CD4-positive, CD25-positive, alpha-beta regulatory T cell (primary cell): Measurements from ENCODE around the gene APOC4. TPM values are rescaled to one million over a fixed set of nuclear protein-coding genes. Genes with fewer than 3 reads are reported as not detected.
A peak's percentile ranks its signal among the peaks of the same experiment; 100 is the strongest.
"Not testable (repeated sequence)": the region's sequence is repeated elsewhere in the genome, so short reads cannot be mapped to it uniquely, and the experiment has no call there.

Experiments
- ATAC-seq, 2 donors: fragments of 150-1000 bp; cut with Tn5 transposase; one replicate each; pipeline ENCODE4 v1.10.0; 2021; ENCODE audit warnings: low read depth in 2 of 2, moderate number of reproducible peaks in 2 of 2, moderate library complexity in 1 of 2
- DNase-seq, 3 donors: peaks; one replicate each; pipeline versions ENCODE4 v3.0.0 to v3.0.0-alpha.2; 2012 to 2022; ENCODE audit warnings: mixed read lengths in 1 of 3
- H3K27ac ChIP-seq: one replicate; pipeline ENCODE4 v1.7.0; 2013; ENCODE audit warnings: mild to moderate bottlenecking, low read length; ENCODE audit not compliant: insufficient read depth, poor library complexity, severe bottlenecking
- H3K27me3 ChIP-seq: one replicate; pipeline ENCODE4 v1.7.0; 2013; ENCODE audit warnings: low read length; ENCODE audit not compliant: control insufficient read depth, insufficient read depth
- H3K36me3 ChIP-seq: one replicate; pipeline ENCODE4 v1.7.0; 2013; ENCODE audit warnings: mild to moderate bottlenecking, low read length, moderate library complexity; ENCODE audit not compliant: control insufficient read depth, insufficient read depth
- H3K4me1 ChIP-seq: 2 replicates; pipeline ENCODE4 v1.7.0; 2013; ENCODE audit warnings: mild to moderate bottlenecking, low read length; ENCODE audit not compliant: insufficient read depth, control insufficient read depth, poor library complexity, severe bottlenecking
- H3K4me3 ChIP-seq: one replicate; pipeline ENCODE4 v1.7.0; 2013; ENCODE audit warnings: low read depth, mild to moderate bottlenecking, low read length, moderate library complexity
- H3K9me3 ChIP-seq, 2 experiments: 1 replicate in 1 of 2; 2 replicates in 1 of 2; pipeline ENCODE4 v1.7.0; 2013; ENCODE audit warnings: low read length in 2 of 2, mild to moderate bottlenecking in 1 of 2, moderate library complexity in 1 of 2; ENCODE audit not compliant: control insufficient read depth in 2 of 2
- H3K27ac Mint-ChIP-seq, 3 donors: one replicate each; pipeline ENCODE4 v1.8.0; 2020 to 2022; ENCODE audit warnings: mild to moderate bottlenecking in 3 of 3, mixed read lengths in 3 of 3, moderate library complexity in 2 of 3
- H3K27me3 Mint-ChIP-seq: one replicate; pipeline ENCODE4 v1.8.0; 2022; ENCODE audit warnings: mild to moderate bottlenecking, mixed read lengths
- H3K36me3 Mint-ChIP-seq: one replicate; pipeline ENCODE4 v1.8.0; 2020; ENCODE audit warnings: mixed read lengths
- H3K4me1 Mint-ChIP-seq, 4 donors: one replicate each; pipeline ENCODE4 v1.8.0; 2020 to 2022; ENCODE audit warnings: mixed read lengths in 4 of 4, mild to moderate bottlenecking in 1 of 4
- H3K4me3 Mint-ChIP-seq, 4 donors: one replicate each; pipeline ENCODE4 v1.8.0; 2020 to 2022; ENCODE audit warnings: mild to moderate bottlenecking in 4 of 4, mixed read lengths in 4 of 4, moderate library complexity in 3 of 4
- H3K9me3 Mint-ChIP-seq, 7 donors: one replicate each; pipeline ENCODE4 v1.8.0; 2020 to 2022; ENCODE audit warnings: mixed read lengths in 7 of 7, mild to moderate bottlenecking in 3 of 7, moderate library complexity in 2 of 7
- polyA plus RNA-seq, 4 donors: library from polyadenylated mRNA; unstranded; fragments of 300-500 nt; fragmentation: Illumina TruSeq; gene quantifications; one replicate each; pipeline ENCODE4 v1.2.3, GENCODE V29; 2021
- total RNA-seq: library from RNA; stranded (reverse); gene quantifications from one replicate; pipeline ENCODE4 v1.2.3, GENCODE V29; 2022

Gene APOC4
- total and polyA plus RNA-seq, 5 donors from 2014 or later = not detected

DNA sequence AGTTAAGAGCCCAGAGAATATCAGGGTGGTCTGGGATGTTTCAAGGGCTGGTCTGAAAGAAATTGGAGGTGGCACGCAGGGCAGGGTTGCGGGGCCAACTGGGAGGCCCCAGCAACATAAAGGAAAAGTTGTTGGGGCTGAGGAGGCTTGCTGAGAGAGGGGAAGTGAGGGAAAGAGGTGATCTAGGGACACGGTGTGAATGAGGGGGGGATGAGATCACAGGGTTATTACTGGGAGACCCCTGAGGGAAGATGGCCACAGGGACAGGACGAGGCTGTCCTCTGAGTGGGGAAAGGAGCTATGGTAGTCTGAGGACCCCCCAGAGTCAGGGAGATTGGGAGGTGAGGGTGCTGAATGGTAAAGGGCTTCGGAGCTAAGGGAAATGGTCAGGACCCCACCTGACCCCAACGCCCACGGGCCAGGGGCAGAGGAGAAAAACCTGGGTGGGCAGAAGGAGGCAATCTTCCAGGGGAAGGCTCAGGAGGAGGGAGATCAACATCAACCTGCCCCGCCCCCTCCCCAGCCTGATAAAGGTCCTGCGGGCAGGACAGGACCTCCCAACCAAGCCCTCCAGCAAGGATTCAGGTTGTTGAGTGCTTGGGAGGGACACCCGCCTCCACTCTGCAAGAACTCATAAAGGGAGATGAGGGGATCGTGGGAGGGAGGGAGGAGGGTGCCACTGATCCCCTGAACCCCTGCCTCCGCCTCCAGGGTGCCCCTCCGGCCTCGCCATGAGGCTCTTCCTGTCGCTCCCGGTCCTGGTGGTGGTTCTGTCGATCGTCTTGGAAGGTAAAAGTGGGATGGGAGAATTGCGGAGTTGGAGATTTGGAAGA, 15.6 kb upstream of the APOC4 start:
- H3K36me3 Mint-ChIP-seq = not testable (repeated sequence)

DNA sequence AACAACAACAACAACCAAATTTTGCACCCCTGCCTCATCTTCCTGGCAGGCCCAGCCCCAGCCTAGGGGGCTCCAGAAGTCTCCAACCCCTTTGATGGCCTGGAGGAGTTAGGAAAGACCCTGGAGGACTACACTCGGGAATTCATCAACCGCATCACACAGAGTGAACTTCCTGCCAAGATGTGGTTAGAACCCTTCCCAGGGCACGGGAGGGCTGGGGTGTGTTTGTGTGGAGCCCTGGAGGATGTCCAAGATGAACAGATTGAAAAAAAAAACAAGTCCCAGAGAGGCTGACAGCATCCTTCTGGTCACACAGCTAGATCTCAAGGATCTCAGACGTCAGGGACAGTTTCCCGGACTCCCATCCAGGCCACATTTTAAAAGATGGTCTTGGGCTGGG, 14.3 kb upstream of the APOC4 start:
- Histone ChIP-seq H3K4me3 (no peak overlapping the region), H3K9me3 (no peaks in the 10 kb centered on the region), H3K36me3 (no peaks in the 10 kb centered on the region), H3K27me3 (peaks cover 1% of the 10 kb centered on the region), H3K27ac (no peak overlapping the region), H3K4me1 (peaks cover 3% of the 10 kb centered on the region)
- Mint-ChIP-seq H3K36me3 (no peaks in the 10 kb centered on the region), H3K4me3 (no peak overlapping the region), H3K27me3 (peaks cover 34% of the 10 kb centered on the region), H3K4me1 (peaks cover 0 to 9% (median 4%) of the 10 kb centered on the region in 4 donors), H3K27ac (no peak overlapping the region), H3K9me3 (peaks cover 0 to 1% (median 0%) of the 10 kb centered on the region in 7 donors)
- ATAC-seq (no peak), DNase-seq (no peak)

More for the DNA sequence above, 15.6 kb upstream of the APOC4 start:
- H3K9me3 Mint-ChIP-seq, DNase-seq, H3K36me3 ChIP-seq, H3K27ac Mint-ChIP-seq, H3K4me3 ChIP-seq, H3K27ac ChIP-seq, ATAC-seq, H3K27me3 ChIP-seq, H3K4me1 Mint-ChIP-seq, H3K9me3 ChIP-seq, H3K4me1 ChIP-seq: not testable (repeated sequence)
- H3K27me3 Mint-ChIP-seq = peaks cover 34% of the 10 kb centered on the region
- peak overlapping the region in 2 of 4 donors; percentile 22 to 45 for H3K4me3 Mint-ChIP-seq

DNA sequence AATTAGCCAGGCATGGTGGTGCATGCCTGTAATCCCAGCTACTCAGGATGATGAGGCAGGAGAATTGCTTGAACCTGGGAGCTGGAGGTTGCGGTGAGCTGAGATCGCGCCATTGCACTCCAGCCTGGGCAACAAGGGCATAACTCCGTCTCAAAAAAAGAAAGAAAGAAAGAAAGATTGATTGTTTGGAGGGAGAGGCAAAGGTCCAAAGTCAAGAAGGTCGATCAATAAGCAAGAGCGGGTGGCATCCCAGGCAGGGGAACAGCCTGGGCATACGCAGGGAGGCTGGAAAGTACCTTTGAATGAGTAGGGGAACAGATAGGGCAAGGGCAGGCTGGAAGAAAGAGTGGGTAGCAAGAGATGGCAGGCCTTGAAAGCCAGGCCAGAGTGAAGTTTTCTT, 11.9 kb upstream of the APOC4 start:
- ATAC-seq (no peak), DNase-seq (no peak)
- Histone ChIP-seq H3K9me3 (no peaks in the 10 kb centered on the region), H3K27ac (no peak overlapping the region), H3K4me3 (no peak overlapping the region), H3K4me1 (peaks cover 3% of the 10 kb centered on the region), H3K36me3 (no peaks in the 10 kb centered on the region), H3K27me3 (peaks cover 1% of the 10 kb centered on the region)
- Mint-ChIP-seq H3K4me3 (no peak overlapping the region), H3K27me3 (peaks cover 28% of the 10 kb centered on the region), H3K4me1 (peaks cover 0 to 9% (median 4%) of the 10 kb centered on the region in 4 donors), H3K27ac (no peak overlapping the region), H3K9me3 (peaks cover 0 to 1% (median 0%) of the 10 kb centered on the region in 7 donors), H3K36me3 (no peaks in the 10 kb centered on the region)

DNA sequence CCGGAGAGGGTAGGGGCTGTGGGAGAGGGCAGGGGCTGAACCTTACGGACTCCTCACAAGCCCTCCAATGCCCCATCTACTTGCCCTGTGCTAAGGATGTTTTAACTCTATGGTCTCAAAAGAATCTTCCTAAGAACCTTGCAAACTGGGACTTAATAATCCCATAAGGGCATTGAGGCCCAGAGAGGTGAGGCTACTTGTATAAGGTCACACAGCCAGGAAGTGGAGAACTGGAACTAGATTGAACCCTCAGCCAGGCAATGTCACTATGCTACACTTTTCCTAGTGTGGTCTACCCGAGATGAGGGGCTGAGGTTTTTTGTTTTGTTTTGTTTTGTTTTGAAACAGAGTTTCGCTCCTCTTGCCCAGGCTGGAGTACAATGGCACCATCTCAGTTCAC, 10.5 kb upstream of the APOC4 start:
- DNase-seq = no peak
- Histone ChIP-seq H3K27ac (no peak overlapping the region), H3K9me3 (no peaks in the 10 kb centered on the region), H3K27me3 (peaks cover 1% of the 10 kb centered on the region), H3K4me3 (no peak overlapping the region), H3K36me3 (no peaks in the 10 kb centered on the region), H3K4me1 (peaks cover 3% of the 10 kb centered on the region)
- no peaks in the 10 kb centered on the region for H3K9me3 Mint-ChIP-seq
- ATAC-seq = no peak
- H3K36me3 Mint-ChIP-seq = no peaks in the 10 kb centered on the region
- no peak overlapping the region for H3K4me3 Mint-ChIP-seq
- H3K27me3 Mint-ChIP-seq = peaks cover 20% of the 10 kb centered on the region
- peaks cover 0 to 5% (median 2%) of the 10 kb centered on the region in 4 donors for H3K4me1 Mint-ChIP-seq
- H3K27ac Mint-ChIP-seq = no peak overlapping the region

DNA sequence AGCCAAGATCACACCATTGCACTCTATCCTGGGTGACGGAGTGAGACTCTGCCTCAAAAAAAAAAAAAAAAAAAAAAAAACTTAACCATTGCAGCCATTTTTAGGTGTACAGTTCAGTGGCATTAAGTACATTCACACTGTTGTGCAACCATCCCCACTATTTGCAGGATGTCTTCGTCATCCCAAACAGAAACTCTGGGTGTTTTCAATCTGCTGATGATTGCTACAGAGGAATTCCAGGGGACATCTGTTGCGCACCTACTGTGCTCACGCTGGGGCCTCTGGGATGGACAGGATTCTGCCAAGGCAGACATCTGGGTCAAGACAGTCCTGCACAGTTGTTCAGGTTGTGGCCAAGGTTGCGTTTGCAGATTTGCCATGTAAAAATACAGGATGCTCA, 2.4 kb upstream of the APOC4 start:
- Histone ChIP-seq H3K9me3 (no peaks in the 10 kb centered on the region), H3K27me3 (no peaks in the 10 kb centered on the region), H3K27ac (no peak overlapping the region), H3K36me3 (no peaks in the 10 kb centered on the region), H3K4me3 (no peak overlapping the region), H3K4me1 (no peaks in the 10 kb centered on the region)
- ATAC-seq (no peak), DNase-seq (no peak)
- H3K9me3 Mint-ChIP-seq = no peaks in the 10 kb centered on the region
- H3K4me1 Mint-ChIP-seq = no peaks in the 10 kb centered on the region
- peaks cover 7% of the 10 kb centered on the region for H3K36me3 Mint-ChIP-seq
- no peaks in the 10 kb centered on the region for H3K27me3 Mint-ChIP-seq
- no peak overlapping the region for H3K4me3 Mint-ChIP-seq
- no peak overlapping the region for H3K27ac Mint-ChIP-seq

DNA sequence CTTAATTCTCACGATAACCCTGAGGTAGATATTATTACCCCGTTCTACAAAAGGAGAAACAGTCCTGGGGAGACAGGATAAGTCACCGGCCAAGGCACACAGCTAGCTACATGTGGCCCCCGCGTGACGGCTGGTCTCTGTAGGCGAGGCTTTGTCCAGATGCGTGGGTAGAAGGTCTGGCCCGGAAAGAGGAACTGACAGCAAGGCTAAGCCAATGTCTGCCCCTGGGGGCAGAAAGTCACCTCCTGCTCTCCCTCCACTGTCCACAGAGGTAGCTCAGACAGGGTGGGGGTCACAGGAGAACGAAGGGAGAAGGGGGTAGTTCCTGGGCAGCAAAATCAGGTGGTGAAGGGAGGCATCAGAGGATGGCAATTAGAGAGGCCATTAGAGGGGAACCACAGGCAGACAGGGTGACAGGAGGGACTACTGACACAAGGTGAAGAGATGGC, 1.8 kb downstream of the APOC4 start:
- no peaks in the 10 kb centered on the region for H3K4me1 ChIP-seq
- no peak overlapping the region for H3K27ac ChIP-seq
- no peaks in the 10 kb centered on the region for H3K27me3 ChIP-seq
- Mint-ChIP-seq H3K27me3 (no peaks in the 10 kb centered on the region), H3K36me3 (peaks cover 7% of the 10 kb centered on the region), H3K4me1 (no peaks in the 10 kb centered on the region), H3K4me3 (no peak overlapping the region), H3K9me3 (no peaks in the 10 kb centered on the region), H3K27ac (no peak overlapping the region)
- no peaks in the 10 kb centered on the region for H3K36me3 ChIP-seq
- H3K4me3 ChIP-seq = no peak overlapping the region
- DNase-seq (no peak), ATAC-seq (no peak)
- no peaks in the 10 kb centered on the region for H3K9me3 ChIP-seq

DNA sequence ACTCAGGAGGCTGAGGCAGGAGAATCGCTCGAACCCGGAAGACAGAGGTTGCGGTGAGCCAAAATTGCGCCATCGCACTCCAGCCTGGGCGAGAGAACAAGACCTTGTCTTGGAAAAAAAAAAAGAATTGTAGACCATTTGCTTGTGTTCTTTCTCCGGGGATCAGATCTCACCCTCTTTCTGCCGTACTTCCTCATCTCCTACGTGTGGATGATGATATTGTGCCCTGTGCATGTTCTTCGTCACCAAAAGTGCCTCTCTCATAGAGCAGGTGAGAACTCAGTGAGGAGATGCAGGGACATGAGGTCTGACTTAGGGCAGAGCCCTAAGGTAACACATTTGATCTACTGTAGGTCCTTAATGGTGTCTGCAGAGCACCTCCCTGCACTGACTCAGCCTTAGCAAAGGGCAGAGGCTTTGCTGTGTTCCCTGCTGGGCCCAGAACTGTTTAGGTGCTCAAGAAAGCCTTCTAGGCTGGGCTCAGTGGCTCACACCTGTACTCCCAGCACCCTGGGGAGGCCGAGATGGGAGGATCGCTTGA, 5.1 kb downstream of the APOC4 start:
- Mint-ChIP-seq H3K4me1 (peaks cover 0 to 7% (median 3%) of the 10 kb centered on the region in 4 donors), H3K36me3 (peaks cover 4% of the 10 kb centered on the region), H3K27me3 (no peaks in the 10 kb centered on the region), H3K27ac (no peak overlapping the region), H3K9me3 (no peaks in the 10 kb centered on the region), H3K4me3 (peak overlapping the region in 1 of 4 donors; percentile 68)
- no peak for DNase-seq
- no peaks in the 10 kb centered on the region for H3K27me3 ChIP-seq
- H3K4me3 ChIP-seq = no peak overlapping the region
- no peaks in the 10 kb centered on the region for H3K9me3 ChIP-seq
- H3K27ac ChIP-seq = no peak overlapping the region
- peaks cover 9% of the 10 kb centered on the region for H3K36me3 ChIP-seq
- ATAC-seq = no peak
- H3K4me1 ChIP-seq = no peaks in the 10 kb centered on the region

DNA sequence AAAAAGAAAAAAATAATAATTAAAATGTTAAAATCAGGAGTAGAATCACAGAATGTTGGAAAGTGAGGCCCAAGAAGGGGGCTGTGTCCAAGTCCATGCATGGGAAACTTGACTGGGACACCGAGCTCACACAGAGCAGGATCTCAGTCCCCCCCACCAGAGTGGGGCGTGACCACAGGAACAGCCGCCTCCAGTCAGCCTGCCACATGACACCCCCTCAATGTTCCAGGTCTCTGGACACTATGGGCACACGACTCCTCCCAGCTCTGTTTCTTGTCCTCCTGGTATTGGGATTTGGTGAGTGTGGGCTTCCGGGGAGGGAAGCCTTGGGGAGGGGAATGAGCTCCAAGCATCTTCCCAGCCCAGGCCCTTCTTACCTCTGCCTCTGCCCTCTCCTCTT, 6.2 kb downstream of the APOC4 start:
- H3K4me1 Mint-ChIP-seq = peaks cover 0 to 7% (median 3%) of the 10 kb centered on the region in 4 donors
- Histone ChIP-seq H3K27ac (no peak overlapping the region), H3K27me3 (no peaks in the 10 kb centered on the region), H3K9me3 (no peaks in the 10 kb centered on the region), H3K4me3 (no peak overlapping the region), H3K36me3 (peaks cover 9% of the 10 kb centered on the region), H3K4me1 (no peaks in the 10 kb centered on the region)
- H3K4me3 Mint-ChIP-seq = no peak overlapping the region
- no peaks in the 10 kb centered on the region for H3K9me3 Mint-ChIP-seq
- no peaks in the 10 kb centered on the region for H3K36me3 Mint-ChIP-seq
- DNase-seq = no peak
- H3K27ac Mint-ChIP-seq = peak overlapping the region in 1 of 3 donors; percentile 20
- H3K27me3 Mint-ChIP-seq = no peaks in the 10 kb centered on the region
- no peak for ATAC-seq
